HepG2 (cell line): ENCODE results near the gene LRIG1.

ENCODE experiments used
- EZH2 ChIP-seq: conservative IDR thresholded peaks from 2 replicates; pipeline ENCODE4 v1.6.1; 2012; ENCODE audit warnings: mild to moderate bottlenecking, low read depth, low read length, moderate library complexity
- GFI1 ChIP-seq: sonication (generic); formaldehyde crosslinking; IDR thresholded peaks from 2 replicates; pipeline ENCODE4 v1.5.0; 2020; ENCODE audit warnings: missing genetic modification reagents, mild to moderate bottlenecking, borderline replicate concordance
- POLR2AphosphoS5 ChIP-seq: IDR thresholded peaks from 2 replicates; pipeline ENCODE4 v1.6.1; 2012; ENCODE audit warnings: low read depth, low read length
- SIN3A ChIP-seq: IDR thresholded peaks from 2 replicates; pipeline ENCODE4 v1.6.1; 2011; ENCODE audit warnings: low read depth, mild to moderate bottlenecking, control low read depth, low read length, borderline replicate concordance
- SMAD1 ChIP-seq: sonication (generic); formaldehyde crosslinking; IDR thresholded peaks from 2 replicates; pipeline ENCODE4 v1.4.0; 2020; ENCODE audit warnings: missing genetic modification reagents, low read depth, mild to moderate bottlenecking, borderline replicate concordance
- SMC3 ChIP-seq: IDR thresholded peaks from 2 replicates; pipeline ENCODE4 v1.6.1; 2011; ENCODE audit warnings: low read length, improper control_type of control experiment
- SOX5 ChIP-seq: IDR thresholded peaks from 2 replicates; pipeline ENCODE4 v1.6.1; 2016; ENCODE audit warnings: borderline replicate concordance
- SRF ChIP-seq: IDR thresholded peaks from 2 replicates; pipeline ENCODE4 v1.6.1; 2011; ENCODE audit warnings: mild to moderate bottlenecking, low read depth, low read length, moderate library complexity
- SRSF9 ChIP-seq: fragments of 200-400 bp; formaldehyde crosslinking; IDR thresholded peaks from 2 replicates; pipeline ENCODE4 v1.6.1; 2018; ENCODE audit warnings: borderline replicate concordance, mild to moderate bottlenecking, low read depth, low read length; ENCODE audit not compliant: insufficient read depth, poor library complexity, severe bottlenecking
- TAF1 ChIP-seq: sonication (generic); formaldehyde crosslinking; IDR thresholded peaks from 2 replicates; pipeline ENCODE4 v1.4.0; 2020; ENCODE audit warnings: missing genetic modification reagents
- TCF7 ChIP-seq: sonication (generic); IDR thresholded peaks from 2 replicates; pipeline ENCODE4 v1.6.1; 2016; ENCODE audit warnings: antibody characterized with exemption, low read depth
- U2AF2 ChIP-seq: fragments of 200-400 bp; formaldehyde crosslinking; IDR thresholded peaks from 2 replicates; pipeline ENCODE4 v1.6.1; 2017; ENCODE audit warnings: low read depth, mild to moderate bottlenecking, low read length
- ZNF562 ChIP-seq: sonication (generic); formaldehyde crosslinking; IDR thresholded peaks from 2 replicates; pipeline ENCODE4 v1.8.0; 2022; ENCODE audit warnings: missing genetic modification reagents, borderline replicate concordance
- TF ChIP-seq, protein P1 (sequence below), 2 experiments: sonication (generic) in 1 of 2; formaldehyde crosslinking in 1 of 2; IDR thresholded peaks; 2 replicates each; pipeline versions ENCODE4 v1.5.1 to v1.6.1; 2011 to 2020; ENCODE audit warnings: borderline replicate concordance in 1 of 2, low read depth in 1 of 2, low read length in 1 of 2, mild to moderate bottlenecking in 1 of 2, missing genetic modification reagents in 1 of 2, moderate library complexity in 1 of 2

DNA sequence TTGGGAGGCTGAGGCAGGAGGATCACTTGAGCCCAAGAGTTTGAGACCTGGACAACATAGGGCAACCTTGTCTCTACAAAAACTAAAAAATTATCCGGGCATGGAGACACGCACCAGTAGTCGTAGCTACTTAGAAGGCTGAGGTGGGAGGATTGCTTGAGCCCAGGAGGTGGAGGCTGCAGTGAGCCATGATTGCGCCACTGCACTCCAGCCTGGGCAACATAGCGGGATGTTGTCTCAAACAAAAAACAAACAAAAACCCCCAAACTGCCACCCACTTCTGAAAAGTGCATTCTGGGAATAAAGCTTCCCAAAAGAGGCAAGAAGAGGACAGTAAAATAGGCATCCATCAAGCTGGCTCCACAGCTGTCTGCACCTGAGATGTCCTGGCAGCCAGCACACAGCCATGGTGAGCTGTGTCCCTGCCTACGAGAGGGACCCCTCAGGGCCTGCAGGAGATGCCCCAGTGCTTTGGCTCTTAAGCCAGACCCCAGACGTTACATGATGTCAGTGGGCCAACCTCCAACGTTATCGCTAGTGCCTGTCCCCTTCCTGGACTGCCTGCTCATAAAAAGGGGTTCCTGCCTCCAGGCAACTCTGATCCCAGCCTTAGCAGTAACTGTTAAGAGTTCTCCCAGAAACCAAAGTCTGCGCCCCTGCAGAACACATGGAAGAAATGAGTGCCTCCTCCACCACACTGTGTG, 101.1 kb downstream of the LRIG1 start:
- TF ChIP-seq POLR2AphosphoS5 (no peak), SRSF9 (no peak), ZNF562 (CRISPR knock-in tag) (no peak), SOX5 (CRISPR knock-in tag) (no peak), U2AF2 (no peak), GFI1 (CRISPR knock-in tag) (no peak), SRF (no peak), TCF7 (no peak), SMC3 (no peak), SMAD1 (no peak), SIN3A (no peak), TAF1 (CRISPR knock-in tag) (no peak), EZH2 (no peak)
- TF ChIP-seq, protein P1, sequence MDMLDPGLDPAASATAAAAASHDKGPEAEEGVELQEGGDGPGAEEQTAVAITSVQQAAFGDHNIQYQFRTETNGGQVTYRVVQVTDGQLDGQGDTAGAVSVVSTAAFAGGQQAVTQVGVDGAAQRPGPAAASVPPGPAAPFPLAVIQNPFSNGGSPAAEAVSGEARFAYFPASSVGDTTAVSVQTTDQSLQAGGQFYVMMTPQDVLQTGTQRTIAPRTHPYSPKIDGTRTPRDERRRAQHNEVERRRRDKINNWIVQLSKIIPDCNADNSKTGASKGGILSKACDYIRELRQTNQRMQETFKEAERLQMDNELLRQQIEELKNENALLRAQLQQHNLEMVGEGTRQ (IDR thresholded peaks at IDR 0.05; ENCODE audit: low read depth, low read length), result no peak
- TF ChIP-seq, protein P1 (CRISPR knock-in tag; IDR thresholded peaks at IDR 0.05; ENCODE audit: borderline replicate concordance), result no peak
